AG09309 (cell line): ENCODE measurements around the gene CFAP92.

Experiments
- DNase-seq: peaks from one replicate; pipeline ENCODE4 v3.0.0-alpha.2; 2010; ENCODE audit warnings: low read depth
- H3K4me3 ChIP-seq: 2 replicates; pipeline ENCODE4 v1.5.1; 2011; ENCODE audit warnings: mild to moderate bottlenecking, low read depth, low read length, moderate library complexity; ENCODE audit not compliant: control insufficient read depth
- TF ChIP-seq, protein P1 (sequence below): IDR thresholded peaks from 2 replicates; pipeline ENCODE4 v1.5.1; 2011; ENCODE audit warnings: mild to moderate bottlenecking, low read depth, low read length, inconsistent platforms; ENCODE audit not compliant: insufficient read depth, control insufficient read depth; ENCODE audit errors: missing control alignments

Gene CFAP92

DNA sequence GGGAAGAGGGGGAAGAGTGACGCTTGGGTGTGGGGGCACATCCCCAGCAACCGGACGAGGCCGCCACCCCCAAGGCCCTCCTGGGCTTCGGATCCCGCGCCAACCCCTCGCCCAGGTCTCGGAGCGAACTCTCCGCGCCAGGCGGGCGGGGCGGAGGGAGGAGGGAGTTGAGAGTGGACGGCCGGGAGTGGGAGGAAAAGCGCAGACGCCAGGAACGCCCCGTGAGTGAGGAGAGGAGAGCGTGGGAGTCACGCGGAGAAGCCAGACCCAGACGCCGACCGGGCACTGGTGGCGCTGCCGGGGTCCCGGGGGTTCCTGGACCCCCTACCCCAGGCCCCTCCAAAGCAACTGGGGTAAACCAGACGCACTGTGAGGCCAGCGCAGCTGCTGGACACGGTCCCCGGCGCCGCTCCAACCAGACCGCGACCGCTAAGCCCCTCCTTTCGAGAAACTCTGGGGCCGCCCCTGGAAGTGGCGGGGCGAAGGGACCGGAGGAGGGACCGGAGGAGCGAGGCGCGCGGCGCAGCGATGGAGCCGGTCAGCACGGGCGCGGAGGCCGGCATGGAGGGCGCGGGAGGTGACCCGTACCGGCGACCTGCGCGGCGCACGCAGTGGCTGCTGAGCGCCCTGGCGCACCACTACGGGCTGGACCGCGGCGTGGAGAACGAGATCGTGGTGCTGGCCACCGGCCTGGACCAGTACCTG, 7.4 kb upstream of the CFAP92 start, which contains the start of gene EFCC1:
TSS of gene EFCC1 (plus strand) at position 204 of the 705 bp plus-strand sequence. CDS start at position 529, 325 bp downstream.
- TF ChIP-seq, protein P1, sequence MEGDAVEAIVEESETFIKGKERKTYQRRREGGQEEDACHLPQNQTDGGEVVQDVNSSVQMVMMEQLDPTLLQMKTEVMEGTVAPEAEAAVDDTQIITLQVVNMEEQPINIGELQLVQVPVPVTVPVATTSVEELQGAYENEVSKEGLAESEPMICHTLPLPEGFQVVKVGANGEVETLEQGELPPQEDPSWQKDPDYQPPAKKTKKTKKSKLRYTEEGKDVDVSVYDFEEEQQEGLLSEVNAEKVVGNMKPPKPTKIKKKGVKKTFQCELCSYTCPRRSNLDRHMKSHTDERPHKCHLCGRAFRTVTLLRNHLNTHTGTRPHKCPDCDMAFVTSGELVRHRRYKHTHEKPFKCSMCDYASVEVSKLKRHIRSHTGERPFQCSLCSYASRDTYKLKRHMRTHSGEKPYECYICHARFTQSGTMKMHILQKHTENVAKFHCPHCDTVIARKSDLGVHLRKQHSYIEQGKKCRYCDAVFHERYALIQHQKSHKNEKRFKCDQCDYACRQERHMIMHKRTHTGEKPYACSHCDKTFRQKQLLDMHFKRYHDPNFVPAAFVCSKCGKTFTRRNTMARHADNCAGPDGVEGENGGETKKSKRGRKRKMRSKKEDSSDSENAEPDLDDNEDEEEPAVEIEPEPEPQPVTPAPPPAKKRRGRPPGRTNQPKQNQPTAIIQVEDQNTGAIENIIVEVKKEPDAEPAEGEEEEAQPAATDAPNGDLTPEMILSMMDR = no peak
- H3K4me3 ChIP-seq = peak within 1 kb of the TSS; percentile 21

DNA sequence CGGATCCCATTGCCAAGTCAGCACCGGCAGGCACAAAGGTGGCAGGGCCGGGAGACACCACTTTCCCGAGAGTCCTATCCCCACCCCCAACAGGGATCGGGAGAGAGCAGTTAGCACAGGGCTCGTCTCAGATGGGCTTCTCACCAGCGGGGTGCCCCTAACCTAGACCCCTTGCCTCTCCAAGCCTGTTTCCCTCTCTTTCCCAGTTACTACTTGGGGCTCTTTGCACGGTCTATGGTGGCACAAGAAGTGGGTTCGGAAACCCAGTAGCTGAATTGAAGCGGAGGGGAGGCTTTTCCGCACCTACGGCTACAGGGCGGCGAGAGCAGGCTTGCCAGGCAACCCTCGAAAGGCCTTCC, 6.8 kb upstream of the CFAP92 start:
- no peak for DNase-seq
- H3K4me3 ChIP-seq = no peak overlapping the region; the same call in none of the 2 replicates
- TF ChIP-seq, protein P1 = no peak

More for the DNA sequence above, 7.4 kb upstream of the CFAP92 start, which contains the start of gene EFCC1:
- DNase-seq = no peak

DNA sequence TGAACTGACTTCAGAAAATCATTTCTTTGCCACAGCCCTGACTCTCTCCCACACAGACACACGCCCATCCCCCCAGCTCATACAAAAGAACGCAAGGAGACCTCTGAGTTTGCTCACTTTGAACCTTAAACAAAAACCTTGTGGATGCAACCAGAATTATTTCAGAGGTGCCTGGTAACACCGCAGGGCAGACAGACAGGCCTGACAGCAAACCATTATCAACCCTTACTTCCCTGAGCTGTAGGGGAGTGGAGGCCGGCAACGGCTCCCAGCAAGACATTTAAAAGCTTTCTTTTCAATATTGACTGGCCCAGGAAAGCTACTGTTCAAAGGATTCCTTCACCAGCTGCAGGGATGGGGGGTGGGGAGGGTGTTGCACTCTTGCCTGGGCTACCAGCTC, 5.2 kb upstream of the CFAP92 start:
- DNase-seq = no peak
- TF ChIP-seq, protein P1 = no peak
- no peak overlapping the region for H3K4me3 ChIP-seq

DNA sequence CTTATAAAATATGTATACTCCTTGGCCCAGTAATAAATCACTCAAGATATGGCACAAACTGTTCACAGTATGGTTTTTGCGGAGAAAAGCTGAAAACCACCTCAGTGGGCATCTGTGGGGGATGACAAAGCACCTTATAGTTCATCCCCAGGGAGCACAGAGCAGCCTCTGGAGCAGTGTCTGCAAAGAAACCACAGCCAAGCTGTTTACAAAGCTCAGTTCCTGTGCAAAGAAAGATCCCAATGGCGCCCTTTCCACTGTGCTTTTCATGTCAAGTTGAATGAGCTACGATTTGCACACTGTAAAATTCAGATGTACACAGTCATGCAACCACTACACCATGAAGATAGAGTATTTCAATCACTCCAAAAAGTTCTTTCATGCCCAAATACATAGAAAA, 4.7 kb upstream of the CFAP92 start:
- DNase-seq = no peak
- TF ChIP-seq, protein P1 = no peak
- H3K4me3 ChIP-seq = no peak overlapping the region

DNA sequence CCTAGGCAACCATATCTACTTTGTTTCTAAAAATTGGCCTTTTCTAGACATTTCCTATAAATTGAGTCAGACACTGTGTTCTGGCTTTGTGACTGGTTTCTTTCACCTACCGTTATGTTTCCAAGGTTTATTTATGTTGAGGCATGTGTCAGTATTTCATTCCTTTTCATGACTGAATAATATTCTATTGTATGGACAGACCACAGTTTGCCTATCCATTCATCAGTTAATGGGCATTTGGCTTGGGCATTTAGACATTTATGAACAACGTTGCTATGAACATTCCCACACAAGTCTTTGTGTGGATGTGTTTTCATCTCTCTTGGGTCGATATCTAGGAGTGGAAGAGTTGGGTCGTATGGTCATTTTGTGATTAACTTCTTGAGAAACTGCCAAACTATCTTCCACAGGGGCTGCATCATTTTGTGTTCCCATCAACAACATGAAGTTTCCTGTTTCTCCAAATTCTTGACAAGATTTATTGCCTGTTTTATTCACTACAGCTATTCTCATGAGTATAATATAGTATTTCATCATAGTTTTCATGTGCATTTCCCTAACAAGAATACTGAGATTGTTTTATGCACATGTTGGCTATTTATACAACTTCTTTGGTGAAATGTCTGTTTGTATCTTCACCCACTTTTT, 3.7 kb upstream of the CFAP92 start:
- TF ChIP-seq, protein P1 = no peak
- H3K4me3 ChIP-seq = no peak overlapping the region
- no peak for DNase-seq

DNA sequence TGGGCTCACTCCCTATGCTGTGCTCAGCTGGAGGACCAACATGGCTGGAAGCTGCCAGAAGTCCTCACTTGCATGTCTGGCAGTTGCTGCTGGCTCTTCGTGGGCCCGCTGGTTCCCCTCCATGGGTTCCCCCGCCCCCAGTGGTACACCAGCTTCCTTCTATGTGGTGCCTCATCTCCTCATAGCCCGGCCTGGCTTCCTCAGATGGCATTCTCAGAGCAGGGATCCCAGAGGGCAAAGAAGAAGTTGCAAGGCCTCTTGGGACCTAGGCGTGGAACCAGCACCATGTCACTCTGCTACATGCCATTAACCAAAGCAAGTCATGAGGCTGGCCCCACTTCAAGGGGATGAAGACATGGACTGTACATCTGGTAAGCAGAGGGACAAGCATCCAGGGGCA, 2.9 kb upstream of the CFAP92 start:
- TF ChIP-seq, protein P1 = no peak
- DNase-seq = no peak
- H3K4me3 ChIP-seq = no peak overlapping the region
